Large intestine (tissue), 3 donors: ENCODE data around the gene RTP5. TPM values are rescaled to one million over a fixed set of nuclear protein-coding genes. Genes with fewer than 3 reads are reported as not detected.
"Not testable (repeated sequence)": the region's sequence is repeated elsewhere in the genome, so short reads cannot be mapped to it uniquely, and the experiment has no call there.

Experiments used
- DNase-seq, 2 donors: peaks; one replicate each; pipeline versions ENCODE4 v3.0.0 to v3.0.0-alpha.2; 2013
- H3K27ac ChIP-seq: one replicate; pipeline ENCODE4 v1.5.1; 2013; ENCODE audit warnings: low read length
- H3K27me3 ChIP-seq: 2 replicates; pipeline ENCODE4 v1.6.1; 2013; ENCODE audit warnings: low read length; ENCODE audit not compliant: control insufficient read depth, insufficient read depth
- H3K36me3 ChIP-seq: 2 replicates; pipeline ENCODE4 v1.6.1; 2013; ENCODE audit warnings: low read length; ENCODE audit not compliant: control insufficient read depth, insufficient read depth
- H3K4me1 ChIP-seq: one replicate; pipeline ENCODE4 v1.6.1; 2013; ENCODE audit warnings: low read length; ENCODE audit not compliant: control insufficient read depth, insufficient read depth
- H3K4me3 ChIP-seq: one replicate; pipeline ENCODE4 v1.5.1; 2013; ENCODE audit warnings: low read length
- H3K9me3 ChIP-seq: one replicate; pipeline ENCODE4 v1.6.1; 2013; ENCODE audit warnings: mild to moderate bottlenecking, low read depth, low read length, moderate library complexity; ENCODE audit not compliant: control insufficient read depth
- whole genome bisulfite sequencing: methylation state at CpG from one replicate; pipeline ENCODE4 v1.1.5; 2013; ENCODE audit warnings: low lambda C conversion rate; ENCODE audit not compliant: insufficient coverage; 5-methylcytosine and 5-hydroxymethylcytosine counted together
- polyA plus RNA-seq: library from polyadenylated mRNA; unstranded; fragments of 120-200 nt; gene quantifications from one replicate; pipeline ENCODE4 v1.2.1, GENCODE V29; 2013

The RTP5 gene
- polyA plus RNA-seq, 1 donor = 0.07 TPM

- DNase-seq = not testable (repeated sequence)
- WGBS = no CpG with 5 or more reads among the region's 9 CpGs
These were observed 52.1 kb downstream of the RTP5 start for GRCh38 chr2:241921631-241922030.

GRCh38 chr2:241922411-241922810 lies 52.9 kb downstream of the RTP5 start:
- Histone ChIP-seq H3K27ac (no peak overlapping the region), H3K27me3 (no peaks in the 10 kb centered on the region), H3K36me3 (no peaks in the 10 kb centered on the region), H3K4me3 (no peak overlapping the region), H3K4me1 (no peaks in the 10 kb centered on the region), H3K9me3 (no peaks in the 10 kb centered on the region)
- no CpG with 5 or more reads among the region's 9 CpGs for WGBS
- no peak for DNase-seq

More at GRCh38 chr2:241921631-241922030, 52.1 kb downstream of the RTP5 start:
- not testable (repeated sequence) for H3K4me1 ChIP-seq, H3K27ac ChIP-seq, H3K4me3 ChIP-seq, H3K27me3 ChIP-seq, H3K9me3 ChIP-seq, H3K36me3 ChIP-seq

GRCh38 chr2:241922816-241923601 lies 53.5 kb downstream of the RTP5 start:
- H3K27me3 ChIP-seq, H3K4me3 ChIP-seq, H3K27ac ChIP-seq, H3K4me1 ChIP-seq, DNase-seq, H3K36me3 ChIP-seq, H3K9me3 ChIP-seq: not testable (repeated sequence)
- no CpG with 5 or more reads among the region's 13 CpGs for WGBS

Other genes starting within 250 kb of the RTP5 start
- gene THAP4, start 232.6 kb upstream of the RTP5 start, polyA plus RNA-seq = 35.7 TPM
- 79.8 TPM for gene ATG4B, start 232.0 kb upstream of the RTP5 start, polyA plus RNA-seq
- gene DTYMK, start 182.9 kb upstream of the RTP5 start, polyA plus RNA-seq = 25.5 TPM
- 44.2 TPM for gene ING5, start 167.7 kb upstream of the RTP5 start, polyA plus RNA-seq
- gene D2HGDH, start 135.1 kb upstream of the RTP5 start, polyA plus RNA-seq = 47.1 TPM
- gene GAL3ST2, start 92.9 kb upstream of the RTP5 start, polyA plus RNA-seq = 0.31 TPM
- gene NEU4, start 60.5 kb upstream of the RTP5 start, polyA plus RNA-seq = 0.67 TPM
- gene PDCD1, start 10.8 kb upstream of the RTP5 start, polyA plus RNA-seq = 0.31 TPM